Measurements from ENCODE around the gene PIEZO2.

The PIEZO2 gene

GRCh38 chr18:11147371-11147951 is 1.9 kb downstream of the PIEZO2 start:
- H3K4me3 ChIP-seq (replicated peaks; ENCODE audit: insufficient read depth, low read length), result no peak overlapping the region
- TF ChIP-seq SPI1 (IDR thresholded peaks at IDR 0.05; ENCODE audit: borderline replicate concordance, low read depth) (no peak), REST (IDR thresholded peaks at IDR 0.05; ENCODE audit: insufficient replicate concordance, low read depth) (no peak), POLR2AphosphoS5 (IDR thresholded peaks at IDR 0.05; ENCODE audit: low read depth) (no peak), GABPA (IDR thresholded peaks at IDR 0.05; ENCODE audit: low read depth) (no peak), CTCF (IDR thresholded peaks at IDR 0.05; ENCODE audit: insufficient read depth, low read length) (no peak)
- no peak for DNase-seq (ENCODE audit: low read depth in 1 of 2, low spot score in 1 of 2)
- H3K27me3 ChIP-seq (ENCODE audit: insufficient read depth, poor library complexity, severe bottlenecking), result peaks cover 40% of the 10 kb centered on the region
- H3K27ac ChIP-seq (replicated peaks), result no peak overlapping the region

- Histone ChIP-seq H3K27me3 (ENCODE audit: insufficient read depth, poor library complexity, severe bottlenecking) (peaks cover 40% of the 10 kb centered on the region), H3K4me3 (replicated peaks; ENCODE audit: insufficient read depth, low read length) (no peak overlapping the region), H3K27ac (replicated peaks) (no peak overlapping the region)
- DNase-seq (ENCODE audit: low read depth in 1 of 2, low spot score in 1 of 2), result no peak
- TF ChIP-seq SPI1 (IDR thresholded peaks at IDR 0.05; ENCODE audit: borderline replicate concordance, low read depth), result no peak
Observed at GRCh38 chr18:11146947-11147345, 2.4 kb downstream of the PIEZO2 start.

GRCh38 chr18:11146238-11146946 is 3.0 kb downstream of the PIEZO2 start:
- peaks cover 35% of the 10 kb centered on the region for H3K27me3 ChIP-seq (ENCODE audit: insufficient read depth, poor library complexity, severe bottlenecking)
- H3K4me3 ChIP-seq (replicated peaks; ENCODE audit: insufficient read depth, low read length), result no peak overlapping the region
- H3K27ac ChIP-seq (replicated peaks), result no peak overlapping the region
- TF ChIP-seq POLR2AphosphoS5 (IDR thresholded peaks at IDR 0.05; ENCODE audit: low read depth) (no peak), SPI1 (IDR thresholded peaks at IDR 0.05; ENCODE audit: borderline replicate concordance, low read depth) (no peak), REST (IDR thresholded peaks at IDR 0.05; ENCODE audit: insufficient replicate concordance, low read depth) (no peak), GABPA (IDR thresholded peaks at IDR 0.05; ENCODE audit: low read depth) (no peak), CTCF (IDR thresholded peaks at IDR 0.05; ENCODE audit: insufficient read depth, low read length) (no peak)
- no peak for DNase-seq (ENCODE audit: low read depth in 1 of 2, low spot score in 1 of 2)

GRCh38 chr18:11145413-11146191 is 3.8 kb downstream of the PIEZO2 start:
- Histone ChIP-seq H3K4me3 (replicated peaks; ENCODE audit: insufficient read depth, low read length) (no peak overlapping the region), H3K27me3 (ENCODE audit: insufficient read depth, poor library complexity, severe bottlenecking) (peaks cover 35% of the 10 kb centered on the region), H3K27ac (replicated peaks) (no peak overlapping the region)
- no peak for DNase-seq (ENCODE audit: low read depth in 1 of 2, low spot score in 1 of 2)
- TF ChIP-seq POLR2AphosphoS5 (IDR thresholded peaks at IDR 0.05; ENCODE audit: low read depth), result no peak
- no peak for TF ChIP-seq CTCF (IDR thresholded peaks at IDR 0.05; ENCODE audit: insufficient read depth, low read length)
- no peak for TF ChIP-seq REST (IDR thresholded peaks at IDR 0.05; ENCODE audit: insufficient replicate concordance, low read depth)
- TF ChIP-seq SPI1 (IDR thresholded peaks at IDR 0.05; ENCODE audit: borderline replicate concordance, low read depth), result no peak
- no peak for TF ChIP-seq GABPA (IDR thresholded peaks at IDR 0.05; ENCODE audit: low read depth)
